ENCODE measurements around the gene SNRPD2. TPM values are rescaled to one million over a fixed set of nuclear protein-coding genes. Genes with fewer than 3 reads are reported as not detected.
"Not testable (repeated sequence)": the region's sequence is repeated elsewhere in the genome, so short reads cannot be mapped to it uniquely, and the experiment has no call there.

SNRPD2 gene
- total and polyA plus RNA-seq, 8 donors = 276 to 392 (median 334) TPM

GRCh38 chr19:45730368-45731288 is 38.9 kb upstream of the SNRPD2 start, which contains the start of gene FBXO46:
Gene FBXO46, minus strand, starts transcription at chr19:45730896. Its CDS starts 17,401 bp downstream, at chr19:45713495.
- Histone ChIP-seq H3K9me3 (no peaks in the 10 kb centered on the region), H3K36me3 (no peaks in the 10 kb centered on the region), H3K4me1 (peaks cover 0 to 34% of the 10 kb centered on the region in 2 donors), H3K27ac (peak within 1 kb of the TSS in 1 of 2 donors; percentile 45), H3K27me3 (no peaks in the 10 kb centered on the region), H3K4me3 (peak within 1 kb of the TSS; percentile 75 to 78)
- intact Hi-C loops (cut with DNase I) = no loop called here
- TF ChIP-seq CTCF (IDR thresholded peaks at IDR 0.05) = no peak
- peak; percentile 94 to 98 (median 98) for DNase-seq
- ATAC-seq = peak; percentile 99

GRCh38 chr19:45729800-45730290 is 38.1 kb upstream of the SNRPD2 start:
- Histone ChIP-seq H3K27me3 (no peaks in the 10 kb centered on the region), H3K4me1 (peaks cover 0 to 34% of the 10 kb centered on the region in 2 donors), H3K4me3 (peak overlapping the region; percentile 75 to 78), H3K36me3 (no peaks in the 10 kb centered on the region), H3K27ac (peak overlapping the region in 1 of 2 donors; percentile 45), H3K9me3 (no peaks in the 10 kb centered on the region)
- intact Hi-C loops (cut with DNase I) = no loop called here
- DNase-seq = no peak
- TF ChIP-seq CTCF (IDR thresholded peaks at IDR 0.05) = no peak
- peak; percentile 8 for ATAC-seq

- ATAC-seq; intact Hi-C loops (cut with DNase I): not testable (repeated sequence)
Measured at GRCh38 chr19:45728683-45729082, 36.9 kb upstream of the SNRPD2 start.

GRCh38 chr19:45720065-45720464 is 28.3 kb upstream of the SNRPD2 start:
- DNase-seq; H3K27me3 ChIP-seq; H3K4me3 ChIP-seq; H3K9me3 ChIP-seq; intact Hi-C loops (cut with DNase I); ATAC-seq; H3K27ac ChIP-seq: not testable (repeated sequence)
- Histone ChIP-seq H3K36me3 (peaks cover 0 to 24% of the 10 kb centered on the region in 2 donors), H3K4me1 (peaks cover 6 to 42% of the 10 kb centered on the region in 2 donors)

More at GRCh38 chr19:45728683-45729082, 36.9 kb upstream of the SNRPD2 start:
- not testable (repeated sequence) for DNase-seq, H3K27me3 ChIP-seq, H3K27ac ChIP-seq, H3K4me3 ChIP-seq, H3K9me3 ChIP-seq, H3K36me3 ChIP-seq
- H3K4me1 ChIP-seq = peaks cover 0 to 34% of the 10 kb centered on the region in 2 donors

GRCh38 chr19:45717983-45718650 is 26.4 kb upstream of the SNRPD2 start:
- Histone ChIP-seq H3K4me1 (peaks cover 6 to 48% of the 10 kb centered on the region in 2 donors), H3K27ac (peak overlapping the region; percentile 93 to 95), H3K9me3 (no peaks in the 10 kb centered on the region), H3K36me3 (peaks cover 0 to 20% of the 10 kb centered on the region in 2 donors), H3K4me3 (peak overlapping the region; percentile 24 to 60), H3K27me3 (no peaks in the 10 kb centered on the region)
- no peak for TF ChIP-seq CTCF (IDR thresholded peaks at IDR 0.05)
- no peak for ATAC-seq
- no peak for DNase-seq
- intact Hi-C loops (cut with DNase I) = no loop called here

Measured in left lung (tissue), 10 donors.